NOMO-1 treated with DMSO at 0.1 percent for 48 hours (cell line): ENCODE results near the gene SERF1A.
"Not testable (repeated sequence)": the region's sequence is repeated elsewhere in the genome, so short reads cannot be mapped to it uniquely, and the experiment has no call there.

Experiments used
- DNase-seq: peaks from one replicate; lab custom pipeline; 2025; ENCODE audit not compliant: unreplicated experiment; lab: John Stamatoyannopoulos, UW

Gene SERF1A

GRCh38 chr5:70900533-70901271, at the start of gene SERF1A:
TSS of gene SERF1A (plus strand) at chr5:70900669. CDS start at chr5:70900870, 201 bp downstream.
- DNase-seq = not testable (repeated sequence)

- DNase-seq = not testable (repeated sequence)
These were observed 33.7 kb upstream of the SERF1A start for GRCh38 chr5:70866778-70867177.

- DNase-seq = not testable (repeated sequence)
These were observed 29.8 kb upstream of the SERF1A start for GRCh38 chr5:70870626-70871025.

- DNase-seq = not testable (repeated sequence)
These were observed 4.4 kb upstream of the SERF1A start for GRCh38 chr5:70896076-70896475.

- DNase-seq = not testable (repeated sequence)
These were observed 753 bp downstream of the SERF1A start for GRCh38 chr5:70901272-70901571.

GRCh38 chr5:70906624-70907023, 6.2 kb downstream of the SERF1A start:
- not testable (repeated sequence) for DNase-seq

GRCh38 chr5:70916829-70917228, 16.4 kb downstream of the SERF1A start:
- not testable (repeated sequence) for DNase-seq

GRCh38 chr5:70925211-70925562, 24.7 kb downstream of the SERF1A start:
- not testable (repeated sequence) for DNase-seq

GRCh38 chr5:70931709-70932368, 31.4 kb downstream of the SERF1A start:
- not testable (repeated sequence) for DNase-seq

- not testable (repeated sequence) for DNase-seq
These were observed 32.1 kb downstream of the SERF1A start for GRCh38 chr5:70932560-70932959.

- DNase-seq = not testable (repeated sequence)
These were observed 52.6 kb downstream of the SERF1A start for GRCh38 chr5:70953068-70953467.
